ENCODE measurements around the gene DCUN1D4. TPM values are rescaled to one million over a fixed set of nuclear protein-coding genes. Genes with fewer than 3 reads are reported as not detected.

Gene DCUN1D4
- total RNA-seq, 2 experiments from 2014 or later = 24.4 to 30.4 TPM

- no peaks in the 10 kb centered on the region for H3K9me2 ChIP-seq (ENCODE audit: insufficient read depth, low read length)
- H3K36me3 ChIP-seq (ENCODE audit: insufficient read depth, low read length) = no peaks in the 10 kb centered on the region
- H3K9me3 ChIP-seq (ENCODE audit: low read length) = no peaks in the 10 kb centered on the region
- ChIA-PET CTCF (ENCODE audit: unreplicated experiment) (no interaction called here), POLR2A (no interaction called here)
- no peak overlapping the region for H3K4me2 ChIP-seq (ENCODE audit: low read length)
- no peak overlapping the region for H3K27ac ChIP-seq (ENCODE audit: low read depth, low read length, poor library complexity, severe bottlenecking)
- no peak for DNase-seq (ENCODE audit: low spot score)
- TF ChIP-seq CTCF (conservative IDR thresholded peaks at IDR 0.05; ENCODE audit: low read length) (no peak), EZH2phosphoT487 (IDR thresholded peaks at IDR 0.05; ENCODE audit: borderline replicate concordance, low read depth, low read length) (no peak)
- H3K79me2 ChIP-seq (ENCODE audit: insufficient read depth, low read depth, low read length) = peaks cover 44% of the 10 kb centered on the region
- H3K4me1 ChIP-seq (ENCODE audit: insufficient read depth, low read length, poor library complexity, severe bottlenecking) = peaks cover 15% of the 10 kb centered on the region
- BruUV-seq (replicated peaks) = no TSS peak
- intact Hi-C loops (cut with micrococcal nuclease; ENCODE audit: unreplicated experiment) = loop anchor here (10.0 kb wide), 1 partner anchor 1895 kb away; no protein-coding TSS in a partner anchor
- no peak overlapping the region for H2AFZ ChIP-seq (ENCODE audit: low read length)
- H3K4me3 ChIP-seq (ENCODE audit: low read depth, low read length, poor library complexity, severe bottlenecking) = no peak overlapping the region
- H4K20me1 ChIP-seq (ENCODE audit: insufficient read depth, low read length) = peaks cover 15% of the 10 kb centered on the region
Measured at GRCh38 chr4:51849430-51849829, 6.5 kb downstream of the DCUN1D4 start.

DNA sequence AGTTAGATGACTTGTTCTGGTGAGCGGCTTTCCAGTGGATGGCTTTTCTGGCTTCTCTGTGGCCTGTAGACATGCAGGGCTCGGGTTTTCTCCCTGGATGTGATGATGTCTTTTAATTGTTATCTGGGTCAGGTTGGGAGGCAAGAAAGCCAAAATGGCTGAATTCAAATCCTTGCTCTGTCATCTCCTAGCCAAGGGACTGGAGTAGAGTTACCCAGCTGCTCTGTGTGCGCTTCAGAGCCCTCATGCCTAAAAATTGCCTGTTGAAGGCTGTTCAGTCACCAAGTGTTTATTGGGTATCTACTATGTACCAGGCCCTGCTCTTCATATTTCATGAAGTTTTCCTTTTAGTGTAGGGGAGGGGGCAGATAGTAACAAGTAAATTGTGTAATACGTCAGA, 7.3 kb downstream of the DCUN1D4 start:
- ChIA-PET CTCF (ENCODE audit: unreplicated experiment) (no interaction called here), POLR2A (no interaction called here)
- intact Hi-C loops (cut with micrococcal nuclease; ENCODE audit: unreplicated experiment) = loop anchor here (5.0 kb wide), 1 partner anchor 47 kb away; no protein-coding TSS in a partner anchor
- Histone ChIP-seq H3K27ac (ENCODE audit: low read depth, low read length, poor library complexity, severe bottlenecking) (no peak overlapping the region), H3K4me2 (ENCODE audit: low read length) (no peak overlapping the region), H4K20me1 (ENCODE audit: insufficient read depth, low read length) (peaks cover 11% of the 10 kb centered on the region), H3K9me3 (ENCODE audit: low read length) (no peaks in the 10 kb centered on the region), H2AFZ (ENCODE audit: low read length) (no peak overlapping the region), H3K9me2 (ENCODE audit: insufficient read depth, low read length) (no peaks in the 10 kb centered on the region), H3K79me2 (ENCODE audit: insufficient read depth, low read depth, low read length) (peaks cover 41% of the 10 kb centered on the region), H3K36me3 (ENCODE audit: insufficient read depth, low read length) (no peaks in the 10 kb centered on the region), H3K4me1 (ENCODE audit: insufficient read depth, low read length, poor library complexity, severe bottlenecking) (peaks cover 13% of the 10 kb centered on the region), H3K4me3 (ENCODE audit: low read depth, low read length, poor library complexity, severe bottlenecking) (no peak overlapping the region)
- DNase-seq (ENCODE audit: low spot score) = no peak
- TF ChIP-seq EZH2phosphoT487 (IDR thresholded peaks at IDR 0.05; ENCODE audit: borderline replicate concordance, low read depth, low read length) (no peak), CTCF (conservative IDR thresholded peaks at IDR 0.05; ENCODE audit: low read length) (no peak)
- no TSS peak for BruUV-seq (replicated peaks)

GRCh38 chr4:51851090-51851936, 8.4 kb downstream of the DCUN1D4 start:
- ChIA-PET POLR2A (interaction anchor here (1.2 kb wide), 1 partner anchor 9 kb away, joined by 4 read pairs; the partner anchor contains the start of gene DCUN1D4), CTCF (ENCODE audit: unreplicated experiment) (no interaction called here)
- Histone ChIP-seq H4K20me1 (ENCODE audit: insufficient read depth, low read length) (peaks cover 5% of the 10 kb centered on the region), H3K9me2 (ENCODE audit: insufficient read depth, low read length) (no peaks in the 10 kb centered on the region), H3K36me3 (ENCODE audit: insufficient read depth, low read length) (no peaks in the 10 kb centered on the region), H3K9me3 (ENCODE audit: low read length) (no peaks in the 10 kb centered on the region), H3K4me1 (ENCODE audit: insufficient read depth, low read length, poor library complexity, severe bottlenecking) (peaks cover 16% of the 10 kb centered on the region), H3K4me3 (ENCODE audit: low read depth, low read length, poor library complexity, severe bottlenecking) (no peak overlapping the region), H2AFZ (ENCODE audit: low read length) (no peak overlapping the region), H3K4me2 (ENCODE audit: low read length) (peak overlapping the region; percentile 23; the same call in 1 of the 2 replicates), H3K79me2 (ENCODE audit: insufficient read depth, low read depth, low read length) (peaks cover 31% of the 10 kb centered on the region; the same call in 1 of the 2 replicates), H3K27ac (ENCODE audit: low read depth, low read length, poor library complexity, severe bottlenecking) (no peak overlapping the region)
- TF ChIP-seq EZH2phosphoT487 (IDR thresholded peaks at IDR 0.05; ENCODE audit: borderline replicate concordance, low read depth, low read length) (no peak), CTCF (conservative IDR thresholded peaks at IDR 0.05; ENCODE audit: low read length) (no peak)
- no TSS peak for BruUV-seq (replicated peaks)
- intact Hi-C loops (cut with micrococcal nuclease; ENCODE audit: unreplicated experiment) = loop anchor here (5.0 kb wide), 1 partner anchor 46 kb away; no protein-coding TSS in a partner anchor
- DNase-seq (ENCODE audit: low spot score) = peak; percentile 19
